Smooth muscle cell of the brain vasculature (primary cell): ENCODE results near the gene LSS.

ENCODE experiments used
- DNase-seq: peaks from one replicate; pipeline ENCODE4 v3.0.0-alpha.2; 2012; ENCODE audit warnings: low read depth, low spot score

The LSS gene

GRCh38 chr21:46228345-46229051 is at the start of gene LSS:
LSS (minus strand) TSS chr21:46228774; CDS start chr21:46228745, 29 bp downstream.
- peak; percentile 99 for DNase-seq

- DNase-seq, result no peak
These were observed 46.3 kb upstream of the LSS start for GRCh38 chr21:46274797-46275390.

GRCh38 chr21:46273341-46273740 is 44.8 kb upstream of the LSS start:
- no peak for DNase-seq

GRCh38 chr21:46269466-46269865 is 40.9 kb upstream of the LSS start:
- DNase-seq, result no peak

GRCh38 chr21:46268371-46268770 is 39.8 kb upstream of the LSS start:
- DNase-seq, result no peak

GRCh38 chr21:46266946-46267345 is 38.4 kb upstream of the LSS start:
- DNase-seq, result no peak

- DNase-seq, result no peak
These were observed 37.4 kb upstream of the LSS start for GRCh38 chr21:46265736-46266525.

GRCh38 chr21:46264690-46265144 is 36.1 kb upstream of the LSS start:
- no peak for DNase-seq

GRCh38 chr21:46264046-46264689 is 35.6 kb upstream of the LSS start:
- DNase-seq, result no peak

GRCh38 chr21:46256501-46256994 is 28.0 kb upstream of the LSS start:
- no peak for DNase-seq

GRCh38 chr21:46255758-46256337 is 27.3 kb upstream of the LSS start:
- no peak for DNase-seq

- no peak for DNase-seq
These were observed 26.6 kb upstream of the LSS start for GRCh38 chr21:46255166-46255565.

- DNase-seq, result no peak
These were observed 25.8 kb upstream of the LSS start for GRCh38 chr21:46254208-46254975.

- DNase-seq, result no peak
These were observed 25.1 kb upstream of the LSS start for GRCh38 chr21:46253610-46254124.

GRCh38 chr21:46252840-46253239 is 24.3 kb upstream of the LSS start:
- no peak for DNase-seq

- no peak for DNase-seq
These were observed 21.7 kb upstream of the LSS start for GRCh38 chr21:46250146-46250725.

- DNase-seq, result no peak
These were observed 20.3 kb upstream of the LSS start for GRCh38 chr21:46248827-46249226.

GRCh38 chr21:46248422-46248782 is 19.8 kb upstream of the LSS start:
- no peak for DNase-seq

GRCh38 chr21:46247699-46248421 is 19.3 kb upstream of the LSS start:
- DNase-seq, result no peak

- no peak for DNase-seq
These were observed 17.8 kb upstream of the LSS start for GRCh38 chr21:46246345-46246744.
